ENCODE measurements around the gene RAVER2.
"Not testable (repeated sequence)": the region's sequence is repeated elsewhere in the genome, so short reads cannot be mapped to it uniquely, and the experiment has no call there.

Gene RAVER2, protein sequence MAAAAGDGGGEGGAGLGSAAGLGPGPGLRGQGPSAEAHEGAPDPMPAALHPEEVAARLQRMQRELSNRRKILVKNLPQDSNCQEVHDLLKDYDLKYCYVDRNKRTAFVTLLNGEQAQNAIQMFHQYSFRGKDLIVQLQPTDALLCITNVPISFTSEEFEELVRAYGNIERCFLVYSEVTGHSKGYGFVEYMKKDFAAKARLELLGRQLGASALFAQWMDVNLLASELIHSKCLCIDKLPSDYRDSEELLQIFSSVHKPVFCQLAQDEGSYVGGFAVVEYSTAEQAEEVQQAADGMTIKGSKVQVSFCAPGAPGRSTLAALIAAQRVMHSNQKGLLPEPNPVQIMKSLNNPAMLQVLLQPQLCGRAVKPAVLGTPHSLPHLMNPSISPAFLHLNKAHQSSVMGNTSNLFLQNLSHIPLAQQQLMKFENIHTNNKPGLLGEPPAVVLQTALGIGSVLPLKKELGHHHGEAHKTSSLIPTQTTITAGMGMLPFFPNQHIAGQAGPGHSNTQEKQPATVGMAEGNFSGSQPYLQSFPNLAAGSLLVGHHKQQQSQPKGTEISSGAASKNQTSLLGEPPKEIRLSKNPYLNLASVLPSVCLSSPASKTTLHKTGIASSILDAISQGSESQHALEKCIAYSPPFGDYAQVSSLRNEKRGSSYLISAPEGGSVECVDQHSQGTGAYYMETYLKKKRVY

DNA sequence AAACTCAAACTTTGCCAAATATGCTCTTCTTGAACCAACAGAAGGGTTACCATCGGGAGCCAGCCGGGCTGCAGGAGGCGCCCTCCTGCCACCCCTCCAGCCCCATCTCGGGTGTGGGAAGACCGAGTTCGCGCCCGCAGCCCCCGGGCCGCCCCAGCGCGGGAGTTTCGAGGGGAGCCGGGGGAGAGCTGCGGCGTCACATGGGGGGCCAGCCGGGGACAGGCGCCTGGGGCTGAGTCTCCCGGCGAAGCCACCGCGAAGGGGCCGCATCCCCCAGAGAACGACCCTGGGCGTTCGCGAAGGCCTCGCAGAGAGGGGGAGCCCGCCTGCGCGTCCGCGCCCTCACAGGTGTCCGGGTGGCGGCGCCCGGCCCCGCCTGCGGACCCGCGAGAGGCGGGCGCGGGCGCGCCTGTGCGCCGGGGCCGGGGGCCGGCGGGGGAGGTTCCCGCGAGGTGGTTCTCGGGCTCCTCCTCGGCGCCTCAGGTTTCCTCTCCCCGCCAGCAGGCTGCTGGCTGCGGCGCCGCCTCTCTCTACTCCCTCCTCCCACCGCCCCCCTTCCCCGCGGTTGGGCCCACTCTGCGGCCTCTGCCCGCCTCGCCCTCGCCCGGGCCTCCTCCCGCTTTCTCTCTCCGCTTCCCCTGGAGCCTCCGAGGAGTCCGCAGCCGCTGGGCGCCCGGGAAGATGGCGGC lies at the start of gene RAVER2:
RAVER2 (plus strand) TSS at position 584 of the 689 bp plus-strand sequence; CDS start at position 682, 98 bp downstream.
- DNase-seq (ENCODE audit: low read depth) = peak; percentile 21

DNA sequence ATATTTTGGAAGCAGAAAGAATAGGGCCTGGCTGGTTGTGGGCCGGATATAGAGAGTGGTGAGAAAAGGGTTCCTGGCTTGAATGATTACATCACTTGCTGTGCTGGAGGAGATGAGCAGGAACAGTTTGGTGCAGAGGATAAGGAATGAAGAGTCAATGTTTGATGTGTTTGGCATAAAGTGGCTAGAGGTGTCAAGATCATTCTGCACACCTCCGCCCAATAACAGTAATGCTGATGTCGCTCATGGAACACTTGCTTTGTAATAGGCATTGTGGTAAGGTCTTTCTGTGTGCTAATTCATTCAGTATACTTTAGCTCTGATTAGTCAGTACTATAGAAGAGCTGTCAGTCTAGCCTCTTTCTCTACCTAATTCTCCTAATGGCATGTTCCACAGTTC lies 48.0 kb upstream of the RAVER2 start:
- no peak for DNase-seq (ENCODE audit: low read depth)

DNA sequence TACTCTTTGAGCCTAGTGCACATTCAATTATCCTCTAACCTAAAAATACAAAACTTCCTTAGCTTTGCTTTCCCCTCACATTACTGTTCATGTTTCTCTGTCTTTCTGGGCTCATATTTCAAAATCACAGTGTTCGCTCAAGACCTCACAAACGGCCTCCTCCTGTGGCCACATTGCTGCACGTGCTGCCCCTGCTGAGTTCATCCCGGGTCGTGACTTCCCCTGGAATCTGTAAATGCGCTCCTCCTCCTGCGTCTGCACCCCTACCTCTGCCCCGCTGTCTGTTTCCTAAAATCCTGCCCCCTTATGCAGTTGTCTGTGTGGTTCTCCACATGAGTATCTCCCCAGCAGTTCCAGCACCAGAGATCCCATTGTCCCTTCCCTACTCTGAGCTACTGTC lies 45.5 kb upstream of the RAVER2 start:
- no peak for DNase-seq (ENCODE audit: low read depth)

DNA sequence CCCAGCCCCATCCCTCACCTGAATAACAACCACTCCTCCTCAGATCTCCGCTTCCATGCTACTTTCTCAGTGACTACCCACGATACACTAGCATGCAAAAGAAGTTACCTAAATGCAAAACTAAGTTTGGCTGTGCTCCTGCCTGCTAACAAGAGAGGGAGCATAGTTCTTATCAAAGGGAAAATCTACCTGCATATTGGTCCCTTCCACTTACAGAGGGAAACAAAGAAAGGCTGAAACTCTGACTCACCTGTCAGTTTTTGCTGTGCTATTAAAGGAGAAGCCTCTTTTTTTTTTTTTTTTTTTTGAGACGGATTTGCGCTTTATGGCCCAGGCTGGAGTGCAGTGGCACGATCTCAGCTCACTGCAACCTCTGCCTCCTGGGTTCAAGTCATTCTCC lies 43.8 kb upstream of the RAVER2 start:
- DNase-seq (ENCODE audit: low read depth) = no peak

DNA sequence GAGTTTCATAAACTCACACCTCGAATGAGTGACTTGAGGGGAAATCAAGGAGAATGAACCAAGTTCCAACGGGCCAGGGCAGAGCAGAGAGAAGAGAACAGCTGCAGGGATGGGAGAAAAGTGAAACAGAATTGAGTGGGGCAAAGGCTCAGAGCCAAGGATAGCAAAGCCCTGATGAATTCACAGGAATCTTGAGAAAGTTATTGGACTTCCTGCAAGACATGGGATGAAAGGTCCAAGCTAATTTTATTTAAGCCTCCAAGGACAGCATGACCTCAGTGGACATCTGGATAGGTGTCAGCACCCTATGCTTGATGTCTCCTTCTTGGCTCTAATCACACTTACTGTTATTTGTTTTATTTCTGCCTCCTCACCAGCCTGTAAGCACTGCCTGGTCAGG lies 43.0 kb upstream of the RAVER2 start:
- DNase-seq (ENCODE audit: low read depth) = no peak

DNA sequence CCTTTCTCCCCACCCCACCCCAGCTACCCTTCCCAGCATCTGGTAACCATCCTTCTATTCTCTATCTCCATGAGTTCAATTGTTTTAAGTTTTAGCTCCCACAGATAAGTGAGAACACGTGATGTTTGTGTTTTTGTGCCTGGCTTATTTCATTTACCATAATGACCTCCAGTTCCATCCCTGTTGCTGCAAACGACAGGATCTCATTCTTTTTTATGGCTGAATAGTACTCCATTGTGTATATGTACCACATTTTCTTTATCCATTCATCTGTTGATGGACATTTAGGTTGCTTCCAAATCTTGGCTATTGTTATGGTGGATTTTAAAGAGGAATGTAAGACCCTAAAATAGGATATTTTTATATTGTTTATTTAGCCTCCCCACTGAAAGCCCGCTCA lies 42.2 kb upstream of the RAVER2 start:
- not testable (repeated sequence) for DNase-seq (ENCODE audit: low read depth)

DNA sequence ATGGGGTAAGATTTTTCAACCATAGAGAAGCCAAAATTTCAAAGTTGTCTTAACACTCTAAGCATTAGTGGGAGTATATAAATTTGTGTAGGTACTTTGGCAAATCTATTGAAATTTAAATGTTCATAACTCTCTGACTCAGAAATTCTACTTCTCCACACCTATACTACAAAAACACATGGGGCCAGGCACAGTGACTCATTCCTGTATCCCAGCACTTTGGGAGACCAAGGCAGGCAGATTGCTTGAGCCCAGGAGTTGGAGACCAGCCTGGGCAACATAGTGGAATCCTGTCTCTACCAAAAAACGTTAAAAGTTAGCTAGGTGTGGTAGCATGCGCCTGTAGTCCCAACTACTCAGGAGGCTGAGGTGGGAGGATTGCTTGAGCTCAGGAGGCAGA lies 41.3 kb upstream of the RAVER2 start:
- DNase-seq (ENCODE audit: low read depth) = no peak

DNA sequence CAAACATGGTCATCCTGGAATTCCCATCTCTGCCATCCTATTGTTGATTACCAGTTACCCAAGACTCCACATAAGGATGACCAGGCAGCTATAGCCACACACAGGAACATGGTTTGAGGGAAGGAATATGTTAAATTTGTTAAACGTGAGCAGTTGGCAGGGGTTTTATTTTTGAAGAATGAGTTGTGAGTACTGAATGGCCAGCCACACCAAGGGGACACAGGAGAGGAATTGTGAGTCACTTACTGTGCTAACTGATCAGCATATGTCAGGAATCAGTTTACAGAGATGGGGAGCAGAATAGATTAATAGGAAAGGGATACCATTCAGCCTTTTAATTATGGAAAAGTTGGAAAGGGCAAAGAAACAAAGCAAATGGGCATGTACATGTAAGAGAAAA lies 39.3 kb upstream of the RAVER2 start:
- no peak for DNase-seq (ENCODE audit: low read depth)

DNA sequence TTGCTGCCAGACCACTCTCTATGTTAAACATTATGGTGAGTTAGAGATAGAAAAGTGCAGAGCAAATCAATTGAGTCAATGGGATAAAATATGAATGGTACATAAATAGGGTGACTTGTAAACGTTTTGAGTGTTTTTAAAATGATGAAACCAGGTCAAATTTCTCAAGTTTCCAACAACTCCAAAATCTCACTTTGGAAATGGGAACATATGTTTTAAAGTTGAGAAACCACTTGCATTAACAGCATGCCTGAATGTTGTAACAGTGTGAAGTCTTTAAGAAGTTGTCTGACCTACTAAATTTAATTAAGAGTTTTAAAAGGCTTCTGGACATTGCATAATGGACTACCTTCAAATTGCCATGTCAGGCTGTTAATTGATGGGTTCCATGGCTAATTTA lies 33.6 kb upstream of the RAVER2 start:
- no peak for DNase-seq (ENCODE audit: low read depth)

DNA sequence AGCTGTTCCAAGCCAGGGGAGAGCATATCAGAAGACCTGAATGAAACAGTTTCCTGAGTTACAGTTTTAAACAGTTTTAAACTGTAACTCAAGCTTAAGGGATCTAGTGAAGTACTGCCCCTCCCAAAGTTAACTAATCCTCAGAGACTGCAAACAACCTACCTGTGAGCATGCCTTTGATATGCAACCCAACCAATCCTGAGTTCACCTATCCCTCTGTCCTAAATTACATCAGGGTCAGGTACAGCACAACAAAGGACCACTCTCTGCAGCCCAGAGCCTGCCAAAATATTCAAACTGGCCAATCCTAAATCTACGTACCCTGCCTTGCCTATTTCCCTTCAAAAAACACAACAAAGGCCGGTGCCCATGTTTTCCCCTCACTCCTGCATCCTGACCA lies 32.8 kb upstream of the RAVER2 start:
- DNase-seq (ENCODE audit: low read depth) = no peak

DNA sequence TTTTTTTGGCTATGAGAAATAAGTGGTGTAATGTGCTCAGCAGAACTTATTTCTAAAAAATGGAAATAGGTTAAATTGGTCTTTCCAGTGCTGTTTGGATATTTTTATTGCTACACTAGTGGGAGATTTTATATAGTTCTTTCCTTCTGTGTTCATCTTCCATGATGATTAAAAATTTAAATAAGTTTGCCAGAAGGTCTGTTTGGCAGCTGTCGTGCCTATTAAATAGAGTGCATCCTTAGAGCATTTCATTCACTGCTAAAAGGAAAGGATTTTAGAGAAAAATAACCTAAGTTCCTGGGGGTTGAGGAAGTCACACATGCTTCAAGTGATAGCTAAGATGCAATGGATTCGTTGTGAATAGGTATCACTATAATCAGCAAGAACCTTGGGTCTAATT lies 29.7 kb upstream of the RAVER2 start:
- no peak for DNase-seq (ENCODE audit: low read depth)

DNA sequence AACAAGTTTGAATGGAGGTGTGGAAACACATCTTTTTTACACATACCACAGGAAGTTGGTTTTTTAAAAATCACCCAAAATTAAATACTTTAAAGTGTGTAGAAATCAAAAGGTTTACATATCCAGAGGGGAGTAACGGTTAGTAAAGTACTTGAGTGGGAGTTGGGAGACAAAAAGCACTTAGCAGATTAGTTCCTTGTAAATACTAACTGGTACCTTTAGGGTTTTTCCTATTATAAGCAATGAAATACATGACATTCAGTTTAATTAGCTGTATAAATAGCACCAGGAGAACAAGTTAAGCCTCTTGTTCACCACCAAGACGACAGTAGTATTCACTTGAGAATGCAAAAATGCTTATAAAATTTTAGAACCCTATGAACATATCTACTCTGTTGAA lies 23.7 kb upstream of the RAVER2 start:
- DNase-seq (ENCODE audit: low read depth) = no peak

DNA sequence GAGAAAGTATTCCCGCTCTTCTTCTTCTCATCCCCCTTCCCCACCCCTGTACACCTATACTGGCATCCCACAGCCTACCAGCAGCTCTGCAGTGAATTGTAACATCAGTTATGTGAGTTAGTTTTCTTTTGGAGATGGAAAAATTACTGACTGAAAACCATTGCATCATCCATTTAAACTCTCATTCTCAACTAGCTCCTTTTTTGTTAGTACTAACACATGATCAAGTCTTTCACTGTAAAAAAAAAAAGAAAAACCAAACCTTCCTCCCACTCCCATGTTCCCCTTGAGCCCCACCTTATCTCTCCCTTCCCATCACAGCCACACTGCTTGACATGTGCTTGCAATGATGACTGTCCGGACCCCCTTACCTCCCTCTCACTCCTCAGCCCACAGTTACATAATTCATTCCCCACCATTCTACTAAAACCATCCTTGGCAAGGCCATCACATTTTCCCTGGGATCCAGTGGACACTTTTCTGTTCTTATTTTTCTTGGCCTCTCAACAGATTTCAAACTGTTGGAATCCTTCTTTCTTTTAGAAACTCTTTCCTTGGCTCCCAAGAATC lies 23.2 kb upstream of the RAVER2 start:
- no peak for DNase-seq (ENCODE audit: low read depth)

DNA sequence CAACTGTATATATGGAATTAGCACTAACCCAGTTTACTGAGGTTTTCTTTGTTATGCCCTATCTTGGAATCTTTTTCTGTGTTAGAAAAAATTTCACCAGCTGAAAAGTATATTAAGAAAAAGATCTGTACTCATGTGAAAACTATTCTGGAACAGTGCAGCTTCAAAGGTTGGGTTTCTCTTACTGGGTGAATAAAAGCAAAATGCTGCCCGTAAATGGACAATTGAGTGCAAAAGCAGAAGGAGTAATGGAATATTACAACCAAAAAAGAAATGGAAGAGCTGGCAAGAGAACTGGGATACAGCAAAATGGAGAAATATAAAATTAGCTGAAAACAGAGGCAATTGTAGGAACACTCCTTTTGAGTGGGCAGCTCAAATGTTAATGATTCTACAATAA lies 17.0 kb upstream of the RAVER2 start:
- DNase-seq (ENCODE audit: low read depth) = no peak

DNA sequence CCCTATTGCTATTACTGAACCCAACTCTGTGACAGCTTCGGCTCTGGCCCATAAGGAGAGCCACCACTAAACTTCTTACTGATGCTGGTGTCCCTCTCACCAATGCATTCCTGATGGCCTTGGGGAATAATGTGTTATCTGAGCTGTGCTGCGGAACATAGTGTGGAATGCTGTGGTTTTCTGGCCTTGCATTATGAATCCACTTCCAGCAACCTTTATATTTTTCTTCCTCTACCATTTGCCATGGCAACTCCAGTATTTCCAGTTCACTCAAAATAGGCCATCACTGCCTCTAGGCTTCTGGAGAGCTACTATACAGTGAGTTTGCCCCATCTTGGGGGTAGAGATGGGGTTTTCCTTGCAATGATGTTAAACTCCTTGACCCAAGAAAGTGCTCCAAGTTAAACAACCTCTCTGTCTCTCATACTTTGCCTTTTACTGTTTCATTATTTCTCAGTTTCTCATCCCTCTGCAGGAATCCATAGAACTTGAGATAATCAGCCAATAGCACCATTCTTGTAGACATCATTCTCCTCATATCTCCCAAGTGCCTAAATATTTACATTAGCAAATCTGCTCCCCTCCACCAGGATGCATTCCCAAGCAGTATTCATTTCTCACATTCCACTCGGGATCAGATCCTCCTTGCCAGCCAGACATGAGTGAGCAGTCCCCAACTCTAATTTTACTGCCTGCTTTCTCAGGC lies 11.1 kb upstream of the RAVER2 start:
- no peak for DNase-seq (ENCODE audit: low read depth)

DNA sequence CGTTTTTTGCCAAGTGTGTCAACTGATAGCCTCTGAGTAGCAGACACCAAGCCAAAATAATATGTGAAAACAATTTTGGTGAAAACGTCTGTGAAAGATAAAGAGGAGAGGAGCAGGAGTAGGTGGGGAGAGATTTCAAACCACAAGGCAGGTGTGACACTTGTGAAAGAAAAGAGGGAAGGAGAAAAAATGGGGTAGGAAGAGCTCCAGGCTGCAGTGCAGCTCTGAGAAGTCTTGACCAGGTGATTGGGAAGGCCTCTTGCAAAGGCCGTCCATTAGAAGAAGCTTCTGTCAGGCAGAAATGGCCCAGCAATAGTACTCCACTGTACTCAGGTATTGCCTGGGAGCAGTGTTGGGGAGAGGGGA lies 10.6 kb upstream of the RAVER2 start:
- DNase-seq (ENCODE audit: low read depth) = no peak

DNA sequence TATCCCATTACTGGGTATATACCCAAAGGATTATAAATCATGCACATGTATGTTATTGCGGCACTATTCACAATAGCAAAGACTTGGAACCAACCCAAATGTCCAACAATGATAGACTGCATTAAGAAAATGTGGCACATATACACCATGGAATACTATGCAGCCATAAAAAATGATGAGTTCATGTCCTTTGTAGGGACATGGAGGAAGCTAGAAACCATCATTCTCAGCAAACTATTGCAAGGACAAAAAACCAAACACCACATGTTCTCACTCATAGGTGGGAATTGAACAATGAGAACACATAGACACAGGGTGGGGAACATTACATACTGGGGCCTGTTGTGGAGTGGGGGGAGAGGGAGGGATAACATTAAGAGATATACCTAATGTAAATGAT lies 4.2 kb upstream of the RAVER2 start:
- DNase-seq (ENCODE audit: low read depth) = not testable (repeated sequence)

DNA sequence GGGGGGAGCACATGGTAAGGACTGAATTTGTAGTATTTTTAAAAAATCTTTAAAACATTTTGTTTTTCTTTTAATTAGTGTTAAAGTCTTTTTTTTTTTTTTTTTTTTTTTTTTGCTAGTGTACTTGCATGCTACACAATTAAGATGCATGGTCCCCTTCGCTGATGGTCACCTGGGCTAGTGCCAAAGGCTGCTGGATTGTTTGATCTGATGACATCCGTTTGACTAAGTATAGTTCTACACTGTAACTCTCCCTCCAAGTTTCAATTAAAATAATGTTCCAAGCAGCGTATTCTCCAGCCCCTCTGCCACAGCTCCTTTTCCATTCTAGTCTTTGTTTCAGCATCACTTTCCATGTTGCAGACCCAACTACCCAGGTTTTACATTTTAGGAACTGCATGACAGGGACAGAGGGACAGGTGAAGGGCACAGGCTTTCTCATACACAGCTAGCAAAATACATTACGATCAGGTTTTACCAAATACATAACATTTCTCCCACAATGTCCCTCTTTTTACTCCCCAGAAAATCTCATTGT lies 852 bp upstream of the RAVER2 start:
- no peak for DNase-seq (ENCODE audit: low read depth)

DNA sequence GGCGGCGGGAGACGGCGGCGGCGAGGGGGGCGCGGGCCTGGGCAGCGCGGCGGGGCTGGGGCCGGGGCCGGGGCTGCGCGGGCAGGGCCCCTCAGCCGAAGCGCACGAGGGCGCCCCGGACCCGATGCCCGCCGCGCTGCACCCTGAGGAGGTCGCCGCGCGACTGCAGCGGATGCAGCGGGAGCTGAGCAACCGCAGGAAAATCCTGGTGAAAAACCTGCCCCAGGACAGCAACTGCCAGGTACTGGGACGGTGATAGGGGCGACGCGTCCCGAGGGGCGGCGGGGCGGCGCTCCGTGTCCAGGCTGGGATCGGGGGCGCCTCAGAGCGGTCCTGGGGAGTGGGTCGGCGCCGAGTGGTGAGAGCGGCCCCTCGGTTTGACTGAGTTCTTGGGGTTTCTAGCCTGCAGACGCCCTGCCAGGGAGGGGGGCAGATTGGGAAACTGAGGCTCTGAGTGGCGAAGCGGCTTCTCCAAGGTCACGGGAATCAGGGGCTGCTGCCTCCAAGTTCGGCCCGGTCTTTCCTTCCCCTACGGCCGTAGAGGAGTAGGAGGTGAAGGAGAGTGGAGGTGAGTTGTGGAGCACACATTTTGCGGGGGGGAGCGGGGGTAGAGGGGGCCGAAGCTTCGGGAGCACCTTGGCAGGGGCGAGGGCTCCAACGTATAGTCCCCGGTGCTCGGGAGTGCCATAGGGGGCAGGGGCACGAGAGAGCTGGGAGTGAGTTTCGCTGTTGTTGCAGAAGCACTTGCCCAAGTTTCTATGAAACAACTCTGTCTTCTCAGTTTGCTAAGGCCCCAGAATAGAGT lies 508 bp downstream of the RAVER2 start:
- no peak for DNase-seq (ENCODE audit: low read depth)

DNA sequence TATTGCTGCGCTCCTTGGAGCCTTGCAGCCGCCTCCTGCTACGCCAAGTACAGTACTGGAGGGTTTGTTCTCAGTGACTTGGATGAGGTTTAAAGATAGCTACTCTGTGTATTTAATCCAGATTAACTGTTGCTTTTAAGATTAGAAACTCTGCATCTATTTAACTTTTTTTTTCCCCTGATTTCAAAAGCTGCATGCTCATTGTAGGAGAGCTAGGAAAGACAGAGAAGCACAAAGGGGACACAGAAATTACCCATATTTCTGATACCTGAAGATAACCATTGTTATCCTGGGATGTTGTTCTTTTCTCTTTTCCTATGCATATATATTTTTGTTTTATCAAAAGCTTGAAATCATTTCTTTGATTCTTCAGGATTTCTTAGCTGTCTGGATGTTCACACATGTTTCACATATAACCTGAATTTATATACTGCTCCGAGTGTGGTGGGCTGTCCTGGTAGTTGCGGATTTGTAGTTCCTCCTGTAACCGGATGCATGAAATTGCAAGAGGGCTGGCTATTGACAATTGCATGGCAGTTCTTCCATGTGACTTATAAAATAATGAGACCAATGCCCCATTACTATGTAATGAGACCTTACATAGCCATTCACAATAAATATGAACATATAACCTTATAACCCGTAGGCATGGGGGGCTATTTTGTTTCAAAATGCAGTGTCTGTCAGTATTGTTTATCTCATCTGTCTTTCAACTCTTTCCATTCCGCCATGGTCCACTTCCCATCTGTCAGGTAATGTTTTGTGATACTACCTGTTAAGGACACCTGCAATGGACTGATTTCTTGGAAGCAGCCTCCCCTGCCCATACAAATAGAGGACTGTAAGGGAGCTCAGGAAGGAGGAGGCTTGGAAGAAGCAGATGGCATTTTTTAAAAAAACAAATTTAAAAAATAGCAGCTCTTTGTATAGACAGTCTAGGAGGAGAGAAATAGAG lies 1.4 kb downstream of the RAVER2 start:
- DNase-seq (ENCODE audit: low read depth) = no peak
